ENCODE measurements around the gene TTN. TPM values are rescaled to one million over a fixed set of nuclear protein-coding genes. Genes with fewer than 3 reads are reported as not detected.

The TTN gene
- total and polyA plus RNA-seq, 3 donors from 2014 or later = 2.6 to 49.1 (median 30.8) TPM

DNA sequence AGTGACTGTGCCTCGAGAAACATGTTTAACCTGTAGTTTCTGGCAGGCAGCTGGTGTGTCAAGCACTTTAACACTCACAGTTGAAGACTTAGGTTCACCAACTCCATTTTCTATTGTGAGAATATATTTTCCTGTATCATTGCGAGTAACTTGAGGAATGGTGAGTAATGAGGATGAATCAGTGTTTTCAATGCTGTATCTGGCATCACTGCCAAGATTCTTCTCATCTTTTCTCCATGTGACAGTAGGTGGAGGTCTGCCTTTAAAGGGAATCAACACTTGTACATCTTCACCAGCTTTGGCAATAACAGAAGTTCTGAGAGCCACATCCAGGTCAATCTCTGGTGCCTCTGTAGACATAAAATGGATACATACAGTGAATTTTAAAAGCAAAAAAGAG lies 254.2 kb downstream of the TTN start:
- intact Hi-C loops (cut with DNase I; ENCODE audit: low total_unique reads) = no loop called here
- H3K27me3 ChIP-seq = no peaks in the 10 kb centered on the region

DNA sequence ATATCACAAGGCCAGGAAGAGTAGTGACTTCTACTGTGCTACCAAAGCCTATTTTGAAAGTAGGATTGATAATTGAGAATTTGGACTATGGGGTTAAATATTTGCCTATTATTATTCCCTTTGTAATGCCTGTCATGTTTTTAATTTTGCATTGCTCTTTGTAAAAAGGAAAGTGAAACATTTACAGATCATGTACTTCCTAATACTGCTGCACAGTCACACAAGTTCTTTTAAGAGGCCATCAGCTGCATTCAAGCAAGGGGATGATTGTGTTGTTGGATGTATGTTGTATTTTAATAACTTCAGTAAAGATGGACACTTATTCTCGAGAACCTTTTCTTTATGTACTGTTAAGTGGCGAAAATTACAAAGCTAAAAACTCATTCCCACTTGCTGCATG lies 256.9 kb downstream of the TTN start:
- H3K9me3 ChIP-seq = no peaks in the 10 kb centered on the region
- H3K4me1 ChIP-seq = no peaks in the 10 kb centered on the region
- DNase-seq = no peak
- no peak overlapping the region for H3K27ac ChIP-seq
- no peaks in the 10 kb centered on the region for H3K36me3 ChIP-seq (ENCODE audit: low read depth, missing control alignments)
- no peak for TF ChIP-seq POLR2A (IDR thresholded peaks at IDR 0.05)
- TF ChIP-seq, protein P1, sequence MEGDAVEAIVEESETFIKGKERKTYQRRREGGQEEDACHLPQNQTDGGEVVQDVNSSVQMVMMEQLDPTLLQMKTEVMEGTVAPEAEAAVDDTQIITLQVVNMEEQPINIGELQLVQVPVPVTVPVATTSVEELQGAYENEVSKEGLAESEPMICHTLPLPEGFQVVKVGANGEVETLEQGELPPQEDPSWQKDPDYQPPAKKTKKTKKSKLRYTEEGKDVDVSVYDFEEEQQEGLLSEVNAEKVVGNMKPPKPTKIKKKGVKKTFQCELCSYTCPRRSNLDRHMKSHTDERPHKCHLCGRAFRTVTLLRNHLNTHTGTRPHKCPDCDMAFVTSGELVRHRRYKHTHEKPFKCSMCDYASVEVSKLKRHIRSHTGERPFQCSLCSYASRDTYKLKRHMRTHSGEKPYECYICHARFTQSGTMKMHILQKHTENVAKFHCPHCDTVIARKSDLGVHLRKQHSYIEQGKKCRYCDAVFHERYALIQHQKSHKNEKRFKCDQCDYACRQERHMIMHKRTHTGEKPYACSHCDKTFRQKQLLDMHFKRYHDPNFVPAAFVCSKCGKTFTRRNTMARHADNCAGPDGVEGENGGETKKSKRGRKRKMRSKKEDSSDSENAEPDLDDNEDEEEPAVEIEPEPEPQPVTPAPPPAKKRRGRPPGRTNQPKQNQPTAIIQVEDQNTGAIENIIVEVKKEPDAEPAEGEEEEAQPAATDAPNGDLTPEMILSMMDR (IDR thresholded peaks at IDR 0.05) = no peak
- intact Hi-C loops (cut with DNase I; ENCODE audit: low total_unique reads) = no loop called here
- WGBS, 2 donors = 94 to 96% methylated on average over 2 of the region's 2 CpGs
- no peak overlapping the region for H3K4me3 ChIP-seq
- H3K27me3 ChIP-seq = no peaks in the 10 kb centered on the region

More for the DNA sequence above, 254.2 kb downstream of the TTN start:
- H3K4me3 ChIP-seq = no peak overlapping the region
- no peaks in the 10 kb centered on the region for H3K36me3 ChIP-seq (ENCODE audit: low read depth, missing control alignments)
- H3K9me3 ChIP-seq = no peaks in the 10 kb centered on the region
- no peak for DNase-seq
- no peak overlapping the region for H3K27ac ChIP-seq
- WGBS, 2 donors = 93 to 97% methylated on average over 2 of the region's 2 CpGs
- no peaks in the 10 kb centered on the region for H3K4me1 ChIP-seq
- no peak for TF ChIP-seq POLR2A (IDR thresholded peaks at IDR 0.05)
- TF ChIP-seq, protein P1 (IDR thresholded peaks at IDR 0.05) = no peak

DNA sequence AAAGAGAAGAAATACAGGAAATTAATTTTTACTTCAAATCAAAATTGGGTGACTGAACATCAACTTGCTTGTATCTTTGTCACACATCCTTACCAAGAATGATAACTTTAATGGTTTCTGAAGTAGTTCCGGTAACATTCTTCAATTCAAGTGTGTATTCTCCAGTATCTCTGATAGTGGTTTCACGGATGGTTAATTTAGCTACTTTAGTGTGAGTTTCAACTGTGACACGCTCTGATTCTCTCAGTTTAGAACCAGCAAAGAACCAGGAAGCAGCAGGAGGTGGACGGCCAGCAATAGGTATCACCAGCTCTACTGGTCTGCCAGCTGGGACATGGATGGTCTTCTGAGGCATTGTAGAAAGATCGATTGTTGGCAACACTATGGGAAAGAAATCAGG lies 264.7 kb downstream of the TTN start:
- no peaks in the 10 kb centered on the region for H3K27me3 ChIP-seq
- intact Hi-C loops (cut with DNase I; ENCODE audit: low total_unique reads) = no loop called here
- TF ChIP-seq, protein P1 (IDR thresholded peaks at IDR 0.05) = no peak
- no peak for TF ChIP-seq POLR2A (IDR thresholded peaks at IDR 0.05)
- DNase-seq = no peak
- no peak overlapping the region for H3K4me3 ChIP-seq
- WGBS, 2 donors = 94% methylated on average over 5 of the region's 5 CpGs
- H3K9me3 ChIP-seq = no peaks in the 10 kb centered on the region
- no peak overlapping the region for H3K27ac ChIP-seq
- H3K4me1 ChIP-seq = no peaks in the 10 kb centered on the region
- H3K36me3 ChIP-seq (ENCODE audit: low read depth, missing control alignments) = no peaks in the 10 kb centered on the region

DNA sequence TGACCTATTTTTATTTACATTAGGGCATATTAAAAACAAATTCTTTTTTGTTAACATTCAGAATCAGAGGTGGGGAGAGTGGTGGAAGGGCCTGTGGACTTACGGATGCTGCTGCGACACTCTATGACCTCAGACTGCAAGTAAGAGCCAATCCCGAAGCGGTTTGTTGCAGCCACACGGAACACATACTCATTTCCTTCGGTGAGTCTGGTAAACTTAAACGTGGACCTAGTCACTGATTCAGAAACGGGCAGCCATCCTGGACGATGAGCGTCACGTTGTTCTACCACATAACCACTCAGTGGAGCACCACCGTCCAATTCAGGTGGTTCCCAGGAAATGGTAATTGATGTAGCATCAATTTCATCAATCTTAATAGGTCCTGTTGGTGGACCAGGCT lies 265.1 kb downstream of the TTN start:
- whole genome bisulfite sequencing, 2 donors = 93 to 96% methylated on average over 12 of the region's 12 CpGs
- no peak overlapping the region for H3K4me3 ChIP-seq
- no peaks in the 10 kb centered on the region for H3K4me1 ChIP-seq
- no peaks in the 10 kb centered on the region for H3K27me3 ChIP-seq
- no peak overlapping the region for H3K27ac ChIP-seq
- intact Hi-C loops (cut with DNase I; ENCODE audit: low total_unique reads) = no loop called here
- DNase-seq = no peak
- TF ChIP-seq, protein P1 (IDR thresholded peaks at IDR 0.05) = no peak
- no peak for TF ChIP-seq POLR2A (IDR thresholded peaks at IDR 0.05)
- no peaks in the 10 kb centered on the region for H3K9me3 ChIP-seq
- no peaks in the 10 kb centered on the region for H3K36me3 ChIP-seq (ENCODE audit: low read depth, missing control alignments)

DNA sequence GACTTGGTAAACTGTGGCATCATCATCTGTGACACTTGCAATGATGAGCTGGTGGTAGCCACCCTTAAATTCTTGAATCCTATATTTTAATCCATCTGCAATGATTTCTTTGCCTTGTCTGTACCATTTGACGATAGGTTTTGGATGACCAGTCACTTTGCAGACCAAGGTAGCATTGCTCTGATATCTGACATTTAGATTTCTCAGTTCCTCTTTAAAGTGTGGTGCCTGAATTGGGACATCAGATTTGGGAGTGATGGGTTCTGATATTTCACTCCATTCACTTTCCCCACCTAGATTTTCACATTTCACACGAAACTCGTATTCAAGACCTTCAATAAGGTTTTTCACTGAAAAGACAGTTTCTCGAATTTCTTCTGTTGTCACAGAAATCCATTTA lies 271.2 kb downstream of the TTN start:
- Histone ChIP-seq H3K4me1 (no peaks in the 10 kb centered on the region), H3K4me3 (no peak overlapping the region), H3K9me3 (no peaks in the 10 kb centered on the region), H3K27ac (no peak overlapping the region), H3K36me3 (ENCODE audit: low read depth, missing control alignments) (no peaks in the 10 kb centered on the region), H3K27me3 (no peaks in the 10 kb centered on the region)
- intact Hi-C loops (cut with DNase I; ENCODE audit: low total_unique reads) = no loop called here
- DNase-seq = no peak
- TF ChIP-seq, protein P1 (IDR thresholded peaks at IDR 0.05) = no peak
- no peak for TF ChIP-seq POLR2A (IDR thresholded peaks at IDR 0.05)
- WGBS, 2 donors = 94 to 95% methylated on average over 4 of the region's 4 CpGs

All from testis (tissue), 3 donors.